GM12874 (cell line): ENCODE data around the gene HPS1.

ENCODE experiments used
- CTCF ChIP-seq: IDR thresholded peaks from 2 replicates; pipeline ENCODE4 v1.5.1; 2011; ENCODE audit warnings: low read depth, mild to moderate bottlenecking, control low read depth, low read length, moderate library complexity; ENCODE audit not compliant: insufficient read depth

The HPS1 gene

DNA sequence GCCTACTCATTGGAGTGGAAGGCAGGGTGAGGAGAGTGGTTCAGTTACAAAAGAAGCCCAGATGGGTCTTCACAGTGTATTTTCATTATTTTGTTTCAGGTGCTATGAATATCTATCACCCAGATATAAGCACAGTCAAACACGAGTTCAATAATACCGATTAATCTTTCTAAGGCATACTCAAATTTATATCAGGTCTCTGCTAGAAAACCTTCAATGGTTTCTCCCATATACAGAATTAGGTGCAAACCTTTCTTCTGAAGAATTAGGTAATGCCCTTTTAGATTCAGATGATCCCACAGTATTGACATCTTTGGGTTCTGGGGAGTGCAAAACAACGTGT is 14.7 kb upstream of the HPS1 start:
- TF ChIP-seq CTCF, result no peak

GRCh38 chr10:98460837-98461499 is 14.2 kb upstream of the HPS1 start:
- no peak for TF ChIP-seq CTCF

GRCh38 chr10:98458809-98459784 is 12.4 kb upstream of the HPS1 start:
- TF ChIP-seq CTCF, result no peak

- TF ChIP-seq CTCF, result no peak
These were observed 11.0 kb upstream of the HPS1 start for GRCh38 chr10:98457721-98458120.

DNA sequence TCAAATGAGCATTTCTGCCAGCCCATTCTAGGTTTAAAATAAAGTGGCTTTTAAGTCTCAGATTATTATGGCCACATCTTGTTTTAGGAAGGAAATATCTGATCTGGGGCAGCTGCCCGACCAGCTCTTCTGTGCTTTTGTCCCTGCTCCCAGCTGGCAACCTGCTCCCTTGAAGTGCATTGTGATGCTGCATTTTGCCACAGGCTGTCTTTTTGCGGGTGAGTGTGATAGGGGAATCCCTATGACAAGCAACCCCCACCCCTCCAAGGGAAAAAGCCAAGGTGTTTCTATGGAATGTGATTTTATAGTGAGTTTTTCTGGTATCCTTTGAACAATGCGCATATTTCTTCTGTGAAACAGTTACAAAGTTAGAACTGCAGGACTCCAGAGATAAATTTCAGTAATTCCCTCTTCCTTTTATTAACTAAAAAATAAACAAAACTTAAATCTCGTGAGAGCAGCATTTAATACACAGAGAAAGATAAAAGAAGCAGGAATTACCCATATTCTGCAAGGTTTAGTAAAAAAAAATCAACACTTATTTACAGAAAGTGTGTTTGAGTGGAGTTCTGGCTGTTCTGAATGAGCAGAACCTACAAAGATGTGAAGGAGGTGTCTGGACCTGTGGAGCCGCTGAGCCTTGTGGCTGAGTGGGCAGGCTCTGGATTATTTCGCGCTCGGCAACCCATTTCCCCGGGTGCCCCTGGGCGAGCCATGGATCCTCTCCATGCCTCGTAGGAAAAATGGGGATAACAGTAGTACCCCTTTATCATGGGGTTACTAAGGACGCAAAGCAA is 10.1 kb upstream of the HPS1 start:
- TF ChIP-seq CTCF, result no peak

- TF ChIP-seq CTCF, result no peak
These were observed 9.4 kb upstream of the HPS1 start for GRCh38 chr10:98456043-98456570.

GRCh38 chr10:98453729-98454128 is 7.0 kb upstream of the HPS1 start:
- no peak for TF ChIP-seq CTCF
